IMR-90 (cell line): ENCODE measurements around the gene RAB9A. TPM values are rescaled to one million over a fixed set of nuclear protein-coding genes. Genes with fewer than 3 reads are reported as not detected.

Experiments used
- ATAC-seq: fragments of 200-7000 bp; cut with Tn5 transposase; 2 replicates; pipeline ENCODE4 v1.9.1; 2020; ENCODE audit warnings: low read depth, mild to moderate bottlenecking, moderate library complexity
- BruUV-seq: library from RNA; stranded (reverse); fragments of 400-500 nt; replicated peaks from 2 replicates; lab custom pipeline; 2021; lab: Mats Ljungman, UMichigan
- CTCF ChIA-PET: fragments of 300-600 bp; formaldehyde crosslinking; extraction: SDS; loops from one replicate; lab custom pipeline; 2021; ENCODE audit warnings: antibody characterized with exemption; lab: Yijun Ruan, JAX
- POLR2A ChIA-PET: fragments of 300-600 bp; sonication (Branson Sonifier 250); formaldehyde crosslinking; loops from one replicate; lab custom pipeline; 2022; ENCODE audit warnings: antibody characterized with exemption; ENCODE audit not compliant: unreplicated experiment; lab: Charles Lee
- DNase-seq: peaks from one replicate; pipeline ENCODE4 v3.0.0; 2013
- H2AFZ ChIP-seq: replicated peaks from 2 replicates; pipeline ENCODE3; 2013; ENCODE audit warnings: low read length, mild to moderate bottlenecking; ENCODE audit not compliant: poor library complexity
- H2AK5ac ChIP-seq: 2 replicates; pipeline ENCODE4 v1.6.1; 2013; ENCODE audit warnings: low read depth, low read length, inconsistent platforms
- H2AK9ac ChIP-seq: replicated peaks from 2 replicates; pipeline ENCODE3; 2013; ENCODE audit warnings: mild to moderate bottlenecking, low read depth, low read length, moderate library complexity; ENCODE audit not compliant: poor library complexity
- H2BK120ac ChIP-seq: 2 replicates; pipeline ENCODE4 v1.6.1; 2013; ENCODE audit warnings: low read depth, low read length, inconsistent platforms
- H2BK15ac ChIP-seq: 3 replicates; pipeline ENCODE4 v1.6.1; 2013; ENCODE audit warnings: low read depth, low read length, inconsistent platforms
- H2BK20ac ChIP-seq: 2 replicates; pipeline ENCODE4 v1.6.1; 2013; ENCODE audit warnings: low read depth, mild to moderate bottlenecking, inconsistent platforms, low read length, moderate library complexity
- H2BK5ac ChIP-seq: 2 replicates; pipeline ENCODE4 v1.6.1; 2013; ENCODE audit warnings: mild to moderate bottlenecking, low read depth, low read length, inconsistent platforms; ENCODE audit not compliant: poor library complexity, severe bottlenecking
- H3K14ac ChIP-seq: replicated peaks from 2 replicates; pipeline ENCODE4 v1.6.1; 2013; ENCODE audit warnings: low read depth, low read length, inconsistent platforms
- H3K18ac ChIP-seq: 2 replicates; pipeline ENCODE4 v1.6.1; 2013; ENCODE audit warnings: low read depth, low read length, control low read depth
- H3K23ac ChIP-seq: 2 replicates; pipeline ENCODE4 v1.6.1; 2013; ENCODE audit warnings: low read depth, low read length, inconsistent platforms
- H3K27ac ChIP-seq: 2 replicates; pipeline ENCODE4 v1.5.1; 2013; ENCODE audit warnings: mild to moderate bottlenecking, control low read depth, low read length; ENCODE audit not compliant: insufficient read depth
- H3K27me3 ChIP-seq: 2 replicates; pipeline ENCODE4 v1.6.1; 2013; ENCODE audit warnings: low read length; ENCODE audit not compliant: control insufficient read depth, insufficient read depth
- H3K36me3 ChIP-seq: 2 replicates; pipeline ENCODE4 v1.6.1; 2013; ENCODE audit warnings: low read length, mixed read lengths; ENCODE audit not compliant: control insufficient read depth, insufficient read depth
- H3K4ac ChIP-seq: 2 replicates; pipeline ENCODE4 v1.6.1; 2013; ENCODE audit warnings: low read depth, low read length, inconsistent platforms
- H3K4me1 ChIP-seq: 2 replicates; pipeline ENCODE4 v1.6.1; 2013; ENCODE audit warnings: low read length, mixed read lengths; ENCODE audit not compliant: control insufficient read depth, insufficient read depth
- H3K4me2 ChIP-seq: 2 replicates; pipeline ENCODE4 v1.6.1; 2013; ENCODE audit warnings: low read depth, mild to moderate bottlenecking, control low read depth, low read length, moderate library complexity
- H3K4me3 ChIP-seq: 2 replicates; pipeline ENCODE4 v1.5.1; 2013; ENCODE audit warnings: low read depth, mild to moderate bottlenecking, control low read depth, low read length, moderate library complexity; ENCODE audit not compliant: insufficient read depth
- H3K56ac ChIP-seq: 2 replicates; pipeline ENCODE4 v1.6.1; 2013; ENCODE audit warnings: low read length, inconsistent platforms; ENCODE audit not compliant: insufficient read depth; ENCODE audit errors: extremely low read depth
- H3K79me1 ChIP-seq, 2 experiments: 2 replicates each; pipeline ENCODE4 v1.6.1; 2013; ENCODE audit warnings: low read length in 2 of 2, inconsistent platforms in 1 of 2, low read depth in 1 of 2
- H3K9ac ChIP-seq: 2 replicates; pipeline ENCODE4 v1.6.1; 2013; ENCODE audit warnings: low read depth, low read length, control low read depth
- H3K9me1 ChIP-seq: 2 replicates; pipeline ENCODE4 v1.6.1; 2013; ENCODE audit warnings: low read length, inconsistent platforms; ENCODE audit not compliant: insufficient read depth
- H3K9me3 ChIP-seq: 2 replicates; pipeline ENCODE4 v1.6.1; 2013; ENCODE audit warnings: low read length; ENCODE audit not compliant: control insufficient read depth, insufficient read depth
- H4K20me1 ChIP-seq: 2 replicates; pipeline ENCODE4 v1.6.1; 2013; ENCODE audit warnings: low read length, inconsistent platforms; ENCODE audit not compliant: insufficient read depth
- H4K5ac ChIP-seq: 2 replicates; pipeline ENCODE4 v1.6.1; 2013; ENCODE audit warnings: mild to moderate bottlenecking, low read depth, low read length, control low read depth
- H4K8ac ChIP-seq, 2 experiments: 2 replicates each; pipeline ENCODE4 v1.6.1; 2013; ENCODE audit warnings: low read depth in 2 of 2, low read length in 2 of 2, control low read depth in 1 of 2, inconsistent platforms in 1 of 2
- H4K91ac ChIP-seq: 2 replicates; pipeline ENCODE4 v1.6.1; 2013; ENCODE audit warnings: low read depth, low read length, inconsistent platforms; ENCODE audit not compliant: insufficient read depth
- BHLHE40 ChIP-seq: fragments of 150-350 bp; IDR thresholded peaks from 2 replicates; pipeline ENCODE4 v1.6.1; 2016; ENCODE audit warnings: mild to moderate bottlenecking, low read depth, low read length
- CEBPB ChIP-seq: IDR thresholded peaks from 2 replicates; pipeline ENCODE4 v1.6.1; 2012; ENCODE audit warnings: low read depth, low read length, improper control_type of control experiment
- CHD1 ChIP-seq: IDR thresholded peaks from 2 replicates; pipeline ENCODE4 v1.6.1; 2012; ENCODE audit warnings: low read depth, low read length, improper control_type of control experiment
- RAD21 ChIP-seq: IDR thresholded peaks from 2 replicates; pipeline ENCODE4 v1.6.1; 2012; ENCODE audit warnings: low read length, improper control_type of control experiment
- WGBS, 2 experiments: methylation state at CpG; one replicate each; pipeline versions ENCODE4 v1.1.5 to v1.1.7; 2013; ENCODE audit warnings: missing lambda C conversion rate in 2 of 2; ENCODE audit not compliant: insufficient read length in 1 of 2; ENCODE audit errors: extremely low coverage in 2 of 2; 5-methylcytosine and 5-hydroxymethylcytosine counted together
- dilution Hi-C: fragments of 300-500 bp; cut with HindIII; formaldehyde crosslinking; loops from one replicate; pipeline ENCODE4 v1.14.3; 2018; ENCODE audit warnings: low sequenced_read_pairs; ENCODE audit not compliant: unreplicated experiment
- in situ Hi-C: fragments of 300-500 bp; cut with MboI; formaldehyde crosslinking; loops from 3 replicates; pipeline ENCODE4 v1.14.3; 2019; ENCODE audit warnings: low sequenced_read_pairs, inconsistent platforms, mixed read lengths
- intact Hi-C: fragments of 100-400 bp; cut with micrococcal nuclease; formaldehyde crosslinking; loops from 2 replicates; pipeline ENCODE4 v1.10.0; 2022
- polyA plus RNA-seq, 3 experiments: library from polyadenylated mRNA; depleted of rRNA; stranded (reverse); fragments of >200 nt; gene quantifications; 2 replicates each; pipeline ENCODE4 v1.2.3, GENCODE V29; 2012; ENCODE audit warnings: low replicate concordance in 1 of 3
- total RNA-seq: library from RNA; depleted of rRNA; stranded (reverse); fragments of >200 nt; gene quantifications from 2 replicates; pipeline ENCODE4 v1.2.3, GENCODE V29; 2012; rRNA removed
- TF ChIP-seq, protein P1 (sequence below): fragments of 150-350 bp; IDR thresholded peaks from 2 replicates; pipeline ENCODE4 v1.6.1; 2017; ENCODE audit warnings: mild to moderate bottlenecking, antibody characterized with exemption, low read length, low read depth

RAB9A gene
- total and polyA plus RNA-seq, 2 of the 4 experiments (the other 2 are of a cell fraction) = 15.8 to 22.3 TPM

GRCh38 chrX:13759152-13759718 is 70.3 kb downstream of the RAB9A start:
- H3K9me1 ChIP-seq = no peaks in the 10 kb centered on the region
- no CpG with 5 or more reads among the region's 8 CpGs for WGBS, 2 experiments
- no peak overlapping the region for H3K27ac ChIP-seq
- no peaks in the 10 kb centered on the region for H4K20me1 ChIP-seq
- ChIA-PET CTCF (interaction anchor here (0.8 kb wide), 1 partner anchor 12 kb away, joined by 4 read pairs; no protein-coding TSS in a partner anchor), POLR2A (no interaction called here)
- no peak overlapping the region for H2BK15ac ChIP-seq
- H3K4me1 ChIP-seq = no peaks in the 10 kb centered on the region
- dilution Hi-C loops (no loop called here), intact Hi-C loops (no loop called here), in situ Hi-C loops (no loop called here)
- no peak overlapping the region for H2BK120ac ChIP-seq
- H2AFZ ChIP-seq = no peak overlapping the region
- H3K4ac ChIP-seq = no peak overlapping the region
- peaks cover 17% of the 10 kb centered on the region for H3K36me3 ChIP-seq
- H3K79me1 ChIP-seq = no peaks in the 10 kb centered on the region
- no peak overlapping the region for H3K23ac ChIP-seq
- H2AK5ac ChIP-seq = no peak overlapping the region
- DNase-seq (no peak), ATAC-seq (no peak)
- H4K5ac ChIP-seq = no peak overlapping the region
- H3K27me3 ChIP-seq = no peaks in the 10 kb centered on the region
- H2BK20ac ChIP-seq = no peak overlapping the region
- H3K9ac ChIP-seq = no peak overlapping the region
- no peak overlapping the region for H2AK9ac ChIP-seq
- no peak overlapping the region for H3K18ac ChIP-seq
- no peak overlapping the region for H3K4me2 ChIP-seq
- no peak overlapping the region for H2BK5ac ChIP-seq
- no peak overlapping the region for H3K14ac ChIP-seq
- no peak overlapping the region for H3K4me3 ChIP-seq
- H3K9me3 ChIP-seq = no peaks in the 10 kb centered on the region
- H4K91ac ChIP-seq = no peak overlapping the region
- no peak overlapping the region for H3K56ac ChIP-seq
- TF ChIP-seq RAD21 (no peak), CHD1 (no peak), CEBPB (peak; percentile 90), BHLHE40 (no peak)
- TF ChIP-seq, protein P1, sequence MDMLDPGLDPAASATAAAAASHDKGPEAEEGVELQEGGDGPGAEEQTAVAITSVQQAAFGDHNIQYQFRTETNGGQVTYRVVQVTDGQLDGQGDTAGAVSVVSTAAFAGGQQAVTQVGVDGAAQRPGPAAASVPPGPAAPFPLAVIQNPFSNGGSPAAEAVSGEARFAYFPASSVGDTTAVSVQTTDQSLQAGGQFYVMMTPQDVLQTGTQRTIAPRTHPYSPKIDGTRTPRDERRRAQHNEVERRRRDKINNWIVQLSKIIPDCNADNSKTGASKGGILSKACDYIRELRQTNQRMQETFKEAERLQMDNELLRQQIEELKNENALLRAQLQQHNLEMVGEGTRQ = no peak
- H4K8ac ChIP-seq = no peak overlapping the region
- BruUV-seq = no TSS peak

Other genes with a start within 250 kb of the RAB9A start
- not detected in 2 replicates for gene EGFL6, start 119.5 kb upstream of the RAB9A start, total RNA-seq
- not detected in 2 replicates for gene EGFL6, start 119.5 kb upstream of the RAB9A start, polyA plus RNA-seq (2012; rRNA removed)
- gene TCEANC, start 36.0 kb upstream of the RAB9A start, total RNA-seq = 1.4 and 2.5 TPM in 2 replicates
- gene TCEANC, start 36.0 kb upstream of the RAB9A start, polyA plus RNA-seq (2012; rRNA removed) = 0.53 and 0.99 TPM in 2 replicates
- 13.8 and 19.2 TPM in 2 replicates for gene TRAPPC2, start 45.5 kb downstream of the RAB9A start, total RNA-seq
- 6.7 and 11.3 TPM in 2 replicates for gene TRAPPC2, start 45.5 kb downstream of the RAB9A start, polyA plus RNA-seq (2012; rRNA removed)
- 8.4 and 10.6 TPM in 2 replicates for gene OFD1, start 45.6 kb downstream of the RAB9A start, total RNA-seq
- gene OFD1, start 45.6 kb downstream of the RAB9A start, polyA plus RNA-seq (2012; rRNA removed) = 7.7 and 8.6 TPM in 2 replicates
- 4.2 and 5.9 TPM in 2 replicates for gene GPM6B, start 128.0 kb downstream of the RAB9A start, total RNA-seq
- gene GPM6B, start 128.0 kb downstream of the RAB9A start, polyA plus RNA-seq (2012; rRNA removed) = 3.4 and 4.2 TPM in 2 replicates